D721Med (cell line): ENCODE measurements around the gene TMEM150B.

ENCODE experiments used
- DNase-seq: peaks from one replicate; pipeline ENCODE4 v3.0.0; 2011; ENCODE audit warnings: low spot score; ENCODE audit not compliant: insufficient read length
- FAIRE-seq: peaks from 2 replicates; lab custom pipeline; 2011; peaks lifted over from hg19 to GRCh38; lab: Jason Lieb, UNC
- TF ChIP-seq, protein P1 (sequence below): IDR thresholded peaks from 2 replicates; pipeline ENCODE4 v1.5.1; 2012; ENCODE audit warnings: mild to moderate bottlenecking, control low read depth; ENCODE audit not compliant: insufficient read depth; ENCODE audit errors: missing control alignments

TMEM150B gene

GRCh38 chr19:55353803-55354697, 28.9 kb upstream of the TMEM150B start:
- TF ChIP-seq, protein P1, sequence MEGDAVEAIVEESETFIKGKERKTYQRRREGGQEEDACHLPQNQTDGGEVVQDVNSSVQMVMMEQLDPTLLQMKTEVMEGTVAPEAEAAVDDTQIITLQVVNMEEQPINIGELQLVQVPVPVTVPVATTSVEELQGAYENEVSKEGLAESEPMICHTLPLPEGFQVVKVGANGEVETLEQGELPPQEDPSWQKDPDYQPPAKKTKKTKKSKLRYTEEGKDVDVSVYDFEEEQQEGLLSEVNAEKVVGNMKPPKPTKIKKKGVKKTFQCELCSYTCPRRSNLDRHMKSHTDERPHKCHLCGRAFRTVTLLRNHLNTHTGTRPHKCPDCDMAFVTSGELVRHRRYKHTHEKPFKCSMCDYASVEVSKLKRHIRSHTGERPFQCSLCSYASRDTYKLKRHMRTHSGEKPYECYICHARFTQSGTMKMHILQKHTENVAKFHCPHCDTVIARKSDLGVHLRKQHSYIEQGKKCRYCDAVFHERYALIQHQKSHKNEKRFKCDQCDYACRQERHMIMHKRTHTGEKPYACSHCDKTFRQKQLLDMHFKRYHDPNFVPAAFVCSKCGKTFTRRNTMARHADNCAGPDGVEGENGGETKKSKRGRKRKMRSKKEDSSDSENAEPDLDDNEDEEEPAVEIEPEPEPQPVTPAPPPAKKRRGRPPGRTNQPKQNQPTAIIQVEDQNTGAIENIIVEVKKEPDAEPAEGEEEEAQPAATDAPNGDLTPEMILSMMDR, result no peak
- DNase-seq (peak; percentile 95), FAIRE-seq (no peak)

DNA sequence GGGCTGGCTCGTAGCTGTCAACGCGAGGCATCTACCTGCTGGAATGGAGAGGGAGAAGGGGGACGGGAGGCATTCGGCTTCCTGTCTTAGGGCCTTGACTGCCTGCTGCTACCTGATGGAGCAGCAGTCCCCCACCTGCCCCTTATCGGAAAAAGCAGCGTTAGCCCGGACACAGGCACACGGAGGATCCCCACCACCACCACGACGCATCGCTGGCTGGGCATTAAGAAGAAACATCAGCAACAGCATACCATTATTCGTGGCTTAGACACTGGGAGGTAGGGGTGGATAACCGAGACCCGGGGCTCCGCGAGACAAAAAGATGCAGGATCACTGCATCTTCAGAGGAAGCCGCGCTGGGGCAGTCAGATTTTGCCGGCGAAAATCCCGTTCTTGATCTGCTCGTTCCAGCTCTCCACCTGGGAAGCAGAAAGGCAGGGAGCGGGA, 28.2 kb upstream of the TMEM150B start:
- TF ChIP-seq, protein P1, result no peak
- no peak for FAIRE-seq
- DNase-seq, result no peak

- FAIRE-seq, result no peak
- TF ChIP-seq, protein P1, result no peak
- no peak for DNase-seq
Observed at GRCh38 chr19:55352549-55353145, 27.5 kb upstream of the TMEM150B start.

GRCh38 chr19:55352040-55352439, 26.9 kb upstream of the TMEM150B start:
- DNase-seq (no peak), FAIRE-seq (no peak)
- TF ChIP-seq, protein P1, result no peak

DNA sequence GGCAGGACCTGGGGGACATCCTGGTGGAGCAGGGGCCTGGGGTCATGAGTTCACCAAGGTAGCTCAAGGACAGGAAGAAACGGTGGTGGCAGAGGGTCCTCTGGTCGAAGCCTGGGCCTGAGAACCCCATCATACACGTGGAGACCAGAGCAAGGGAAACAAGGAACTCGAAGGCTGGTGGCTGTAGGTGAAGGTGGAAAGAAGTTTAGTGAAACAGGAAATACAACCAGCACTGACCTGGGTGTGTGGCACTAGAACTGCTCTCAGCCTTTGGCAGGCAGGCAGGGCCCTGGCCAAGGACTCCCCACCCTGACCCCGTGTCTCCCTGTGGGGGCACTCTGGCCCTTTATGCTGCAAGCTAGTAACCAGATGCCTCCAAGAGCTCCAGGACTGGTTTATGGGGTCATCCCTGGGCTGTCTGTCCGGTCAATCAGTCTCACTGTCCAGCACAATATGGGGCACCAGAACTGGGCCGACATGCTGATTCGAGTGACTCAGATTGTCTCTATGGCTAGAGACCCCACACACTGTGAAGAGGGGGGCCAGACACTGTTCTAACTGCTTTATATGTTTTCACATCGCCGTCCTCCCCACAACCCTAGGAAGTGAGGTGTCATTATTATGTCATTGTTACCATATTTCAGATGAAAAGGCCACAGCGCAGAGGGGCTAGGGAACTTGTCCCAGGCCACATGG, 25.6 kb upstream of the TMEM150B start:
- no peak for DNase-seq
- TF ChIP-seq, protein P1, result no peak
- FAIRE-seq, result no peak

GRCh38 chr19:55348317-55349034, 23.3 kb upstream of the TMEM150B start:
- FAIRE-seq (no peak), DNase-seq (no peak)
- TF ChIP-seq, protein P1, result no peak
